GM21717 (cell line): ENCODE results near the gene KRTAP5-2.
A peak's percentile ranks its signal among the peaks of the same experiment; 100 is the strongest.
"Not testable (repeated sequence)": the region's sequence is repeated elsewhere in the genome, so short reads cannot be mapped to it uniquely, and the experiment has no call there.

Source experiments
- ATAC-seq: cut with Tn5 transposase; IDR thresholded peaks from one replicate; pipeline ENCODE4 v1.9.1; 2021; ENCODE audit warnings: mild to moderate bottlenecking, moderate library complexity; ENCODE audit not compliant: unreplicated experiment

KRTAP5-2 gene

DNA sequence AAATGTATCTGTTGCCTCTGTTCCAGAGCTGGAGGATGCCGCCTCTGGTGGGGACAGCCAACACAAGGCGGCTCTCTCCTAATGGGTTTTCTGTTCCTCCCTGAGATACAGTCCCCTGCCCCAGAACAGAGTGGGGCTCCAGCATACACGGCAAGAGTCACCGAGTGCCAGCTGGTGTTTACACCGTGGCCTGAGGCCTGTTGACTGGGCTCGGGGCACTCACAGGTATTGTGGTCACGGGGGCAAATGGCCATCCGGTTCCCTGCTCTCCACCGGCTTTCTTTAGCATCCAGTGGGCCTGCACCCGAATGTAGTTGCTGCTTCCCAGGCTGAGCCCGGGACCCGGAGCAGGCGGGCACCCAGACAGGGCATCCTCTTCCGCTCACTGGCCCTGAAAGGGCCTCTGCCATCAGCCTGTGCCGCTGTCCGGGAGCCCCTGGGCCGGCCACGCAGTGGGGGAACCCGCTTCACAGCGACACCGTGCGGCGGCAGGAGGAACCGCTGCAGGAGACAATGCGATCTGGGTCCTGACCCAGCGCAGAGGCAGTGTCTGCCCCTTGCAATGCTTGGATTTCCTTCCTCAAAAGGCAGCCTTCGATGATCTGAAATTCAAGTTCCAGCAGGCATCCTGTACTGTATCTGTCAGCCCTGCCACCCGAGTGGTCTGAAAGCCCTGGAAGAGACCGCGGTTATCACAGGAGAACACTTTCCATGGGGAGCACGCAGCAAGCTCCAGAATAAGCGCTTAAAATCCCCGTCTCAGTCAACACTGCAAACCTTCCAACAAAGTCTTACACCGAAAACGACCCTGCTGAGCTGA lies 30.6 kb upstream of the KRTAP5-2 start:
- no peak for ATAC-seq

DNA sequence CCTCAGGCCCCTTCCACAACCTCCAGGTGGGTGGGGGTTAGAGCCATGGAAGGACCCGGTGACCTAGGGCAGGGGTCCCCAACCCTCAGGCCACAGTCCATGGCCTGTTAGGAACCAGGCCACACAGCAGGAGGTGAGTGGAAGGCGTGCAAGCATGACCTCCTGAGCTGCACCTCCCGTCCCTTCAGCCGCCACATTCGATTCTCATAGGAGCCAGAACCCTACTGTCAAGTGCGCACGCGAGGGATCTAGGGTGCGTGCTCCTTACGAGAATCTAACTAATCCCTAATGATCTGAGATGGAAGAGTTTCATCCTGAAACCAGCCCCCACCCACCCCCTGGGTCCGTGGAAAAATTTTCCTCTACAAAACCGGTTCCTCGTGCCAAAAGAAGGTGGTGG lies 27.4 kb upstream of the KRTAP5-2 start:
- no peak for ATAC-seq

DNA sequence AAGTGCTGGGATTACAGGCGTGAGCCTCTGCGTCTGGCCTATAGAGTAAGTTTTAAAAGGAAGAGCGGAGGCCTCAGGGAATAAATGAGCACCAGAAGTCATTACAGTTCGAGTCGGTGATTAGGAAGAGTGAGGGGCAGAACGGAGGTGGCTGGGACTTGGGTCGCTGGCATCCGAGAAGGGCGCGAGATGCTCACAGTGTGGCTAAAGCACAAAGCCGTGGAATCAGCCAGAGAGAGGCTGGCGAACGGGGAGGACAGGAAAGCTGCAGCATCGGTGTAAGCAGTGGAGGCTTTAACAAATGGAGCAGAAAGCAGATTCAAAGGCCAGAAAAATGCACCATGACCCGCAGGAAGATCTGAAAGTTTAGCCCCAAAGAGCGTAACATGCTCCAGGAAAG lies 26.5 kb upstream of the KRTAP5-2 start:
- ATAC-seq, result no peak

DNA sequence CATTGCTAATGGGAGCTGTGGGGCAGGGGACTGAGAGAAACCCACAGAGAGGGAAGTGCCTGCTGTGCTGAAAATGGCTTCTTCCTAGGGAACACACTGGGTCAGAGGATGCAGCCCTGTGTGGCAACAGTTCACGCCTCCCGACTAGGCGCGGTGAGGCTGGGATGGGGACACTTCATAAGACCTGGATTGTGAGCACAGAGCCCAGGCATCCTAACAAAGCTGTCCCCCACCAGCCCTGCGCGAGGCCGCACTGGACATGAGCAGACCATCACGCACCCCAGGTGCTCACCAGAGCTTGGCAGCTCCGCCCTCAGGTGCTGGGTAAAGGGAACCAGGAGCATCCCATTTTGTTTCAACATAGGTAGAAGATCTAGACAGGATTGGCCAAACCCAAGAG lies 25.6 kb upstream of the KRTAP5-2 start:
- no peak for ATAC-seq

DNA sequence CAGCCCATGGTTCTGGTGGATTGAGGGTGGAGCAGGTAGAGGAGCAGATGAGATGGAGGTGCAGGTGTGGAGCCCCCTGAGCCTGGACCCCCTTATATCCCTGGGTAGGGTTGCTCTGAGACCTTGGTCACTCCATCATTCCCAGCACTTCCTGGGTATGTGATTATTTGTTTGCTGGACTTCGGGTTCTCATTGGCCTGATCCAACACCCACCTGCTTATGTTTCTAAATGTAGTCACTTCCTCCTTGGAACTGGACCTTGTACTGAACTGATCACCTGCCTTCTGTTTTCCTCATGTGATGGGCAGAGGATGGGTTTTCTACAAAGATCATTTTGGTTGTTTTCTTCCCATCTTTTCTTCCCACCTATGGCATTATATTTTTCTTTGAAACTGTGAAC lies 24.0 kb upstream of the KRTAP5-2 start, which contains the start of gene KRTAP5-4:
KRTAP5-4 (minus strand) TSS at position 53 of the 400 bp plus-strand sequence; CDS start at position 8, 45 bp downstream.
- ATAC-seq, result no peak

DNA sequence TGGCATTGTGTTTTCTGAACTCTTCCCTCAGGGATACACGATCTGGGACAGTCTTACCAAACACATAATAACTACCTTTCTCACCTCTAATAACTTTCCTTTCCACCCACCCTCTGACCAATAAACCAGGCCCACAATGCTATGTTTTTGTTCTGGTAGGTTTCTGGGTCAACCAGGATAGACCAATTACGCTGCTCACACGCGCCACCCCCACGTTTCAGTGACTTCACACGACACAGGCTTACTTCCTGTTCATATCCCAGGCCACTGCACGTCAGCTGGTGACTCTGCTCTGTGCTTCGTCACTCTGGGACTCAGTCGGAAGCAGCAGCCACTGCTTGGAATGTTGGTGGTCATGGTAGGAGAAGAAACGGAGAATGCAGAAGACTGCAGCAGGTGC lies 21.4 kb upstream of the KRTAP5-2 start:
- no peak for ATAC-seq

DNA sequence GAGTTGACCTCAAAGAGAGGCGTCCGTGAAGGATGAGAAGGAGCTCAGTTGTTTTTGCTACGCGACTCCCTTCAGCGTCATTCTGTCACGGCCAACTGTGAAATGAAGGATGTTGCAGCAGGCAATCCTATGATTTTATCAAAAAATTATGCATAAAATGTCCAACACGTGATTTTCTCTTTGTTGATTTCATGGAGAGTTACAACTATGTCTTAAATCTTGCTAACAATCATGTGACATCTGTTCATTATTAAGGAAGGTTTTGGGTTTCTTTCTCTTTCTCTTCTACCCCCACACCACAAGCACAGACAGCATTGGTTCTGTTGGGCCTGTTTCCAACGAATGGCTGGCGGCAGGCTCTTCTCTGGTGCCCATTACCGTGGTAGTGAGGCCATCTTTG lies 20.1 kb upstream of the KRTAP5-2 start:
- no peak for ATAC-seq

DNA sequence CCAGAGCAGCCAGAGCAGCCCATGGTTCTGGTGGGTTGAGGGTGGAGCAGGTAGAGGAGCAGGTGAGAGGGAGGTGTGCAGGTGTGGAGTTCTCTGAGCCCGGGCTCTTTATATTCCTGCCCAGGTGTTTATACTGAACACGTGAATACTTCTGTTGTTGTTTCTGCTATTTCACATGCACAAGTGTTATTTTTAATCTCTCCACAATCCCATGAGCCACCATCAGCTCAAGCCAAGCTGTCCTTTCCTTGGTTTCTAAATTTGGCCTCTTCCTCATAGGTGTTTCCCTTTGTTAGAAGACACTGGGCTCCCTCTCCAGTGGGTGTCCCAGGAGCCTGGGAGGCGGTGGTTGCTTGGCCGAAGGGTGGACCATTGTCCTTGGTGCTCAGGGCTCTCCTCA lies 10.3 kb upstream of the KRTAP5-2 start, which contains the start of gene KRTAP5-3:
KRTAP5-3 (minus strand) TSS at position 101 of the 400 bp plus-strand sequence; CDS start at position 23, 78 bp downstream.
- ATAC-seq, result no peak

DNA sequence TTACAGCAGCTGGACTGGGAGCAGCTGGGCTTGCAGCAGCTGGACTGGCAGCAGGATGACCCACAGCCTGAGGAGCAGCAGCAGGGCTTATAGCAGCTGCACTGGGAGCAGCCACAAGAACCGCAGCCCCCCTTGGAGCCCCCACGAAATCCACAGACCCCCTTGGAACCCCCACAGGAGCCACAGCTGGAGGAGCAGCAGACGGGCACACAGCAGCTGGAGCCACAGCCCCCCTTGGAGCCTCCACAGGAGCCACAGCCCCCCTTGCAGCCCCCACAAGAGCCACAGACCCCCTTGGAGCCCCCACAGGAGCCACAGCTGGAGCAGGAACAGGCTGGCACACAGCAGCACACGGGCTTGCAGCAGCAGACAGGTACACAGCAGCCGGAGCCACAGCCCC lies 9.8 kb upstream of the KRTAP5-2 start:
- ATAC-seq, result not testable (repeated sequence)

DNA sequence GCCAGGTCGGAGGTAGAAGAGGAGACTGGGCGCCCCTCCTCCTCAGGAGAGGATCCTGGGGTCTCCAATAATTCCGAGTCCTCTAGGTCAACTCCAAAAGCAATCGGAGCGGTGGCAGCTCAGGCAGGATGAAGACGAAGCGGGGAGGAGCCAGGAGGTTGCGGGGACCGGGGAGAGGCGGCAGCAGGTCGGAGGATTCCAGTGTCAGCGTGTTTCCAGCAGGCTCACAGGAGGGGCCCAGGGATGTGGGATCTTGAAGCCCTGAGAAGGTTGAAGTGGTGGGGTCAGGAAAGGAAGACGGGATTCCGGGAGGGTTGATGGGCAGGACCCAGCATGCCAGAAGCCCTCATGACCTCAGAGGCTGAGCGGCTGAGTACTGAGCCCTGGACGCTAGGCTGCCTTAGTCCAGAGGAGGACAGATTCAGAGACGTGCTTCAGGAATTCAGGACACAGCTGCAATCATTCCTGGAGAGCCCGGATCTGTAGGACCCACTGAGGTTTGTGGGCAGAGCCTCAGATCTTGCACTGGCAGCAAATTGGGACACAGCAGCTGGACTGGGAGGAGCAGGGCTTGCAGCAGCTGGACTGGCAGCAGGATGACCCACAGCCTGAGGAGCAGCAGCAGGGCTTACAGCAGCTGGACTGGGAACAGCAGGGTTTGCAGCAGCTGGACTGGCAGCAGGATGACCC lies 9.2 kb upstream of the KRTAP5-2 start:
- ATAC-seq, result not testable (repeated sequence)

DNA sequence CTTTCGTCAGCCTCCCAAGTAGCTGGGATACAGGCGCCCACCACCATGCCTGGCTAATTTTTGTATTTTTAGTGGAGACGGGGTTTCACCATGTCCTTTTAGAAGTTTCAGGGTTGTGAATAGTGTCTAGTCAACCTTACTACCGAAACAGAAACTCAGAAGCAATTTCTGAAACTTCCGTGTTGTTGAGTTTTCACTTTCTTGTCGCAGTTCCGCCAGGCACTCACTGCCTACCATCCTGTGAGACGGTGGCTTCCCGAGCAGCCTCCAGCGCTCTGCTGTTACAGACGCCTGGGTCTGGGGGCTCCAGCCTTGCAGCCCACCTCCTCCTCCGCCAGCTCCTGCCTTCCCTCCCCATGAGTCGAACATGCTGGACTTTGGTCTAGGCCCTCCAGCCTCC lies 7.8 kb upstream of the KRTAP5-2 start:
- ATAC-seq, result peak; percentile 95

DNA sequence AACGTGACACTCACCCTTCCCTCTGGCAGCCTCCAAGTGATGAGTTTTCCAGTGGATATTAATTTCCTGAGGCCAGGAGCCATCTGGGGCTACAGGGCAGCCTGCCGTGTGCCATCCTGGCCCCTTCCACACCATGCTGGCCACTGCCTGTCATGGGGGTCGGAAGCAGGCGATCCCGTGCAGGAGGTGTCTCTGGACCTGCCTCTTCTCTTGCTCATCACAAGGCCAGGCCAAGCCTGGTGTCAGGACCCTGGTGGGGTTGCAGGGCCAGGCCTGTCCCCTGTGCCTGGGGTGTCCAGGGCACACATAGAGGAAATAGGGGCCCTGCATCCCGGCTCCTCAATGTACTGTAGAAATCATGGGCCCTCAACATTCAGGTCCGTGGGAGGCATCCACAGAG lies 6.6 kb upstream of the KRTAP5-2 start:
- ATAC-seq, result no peak

DNA sequence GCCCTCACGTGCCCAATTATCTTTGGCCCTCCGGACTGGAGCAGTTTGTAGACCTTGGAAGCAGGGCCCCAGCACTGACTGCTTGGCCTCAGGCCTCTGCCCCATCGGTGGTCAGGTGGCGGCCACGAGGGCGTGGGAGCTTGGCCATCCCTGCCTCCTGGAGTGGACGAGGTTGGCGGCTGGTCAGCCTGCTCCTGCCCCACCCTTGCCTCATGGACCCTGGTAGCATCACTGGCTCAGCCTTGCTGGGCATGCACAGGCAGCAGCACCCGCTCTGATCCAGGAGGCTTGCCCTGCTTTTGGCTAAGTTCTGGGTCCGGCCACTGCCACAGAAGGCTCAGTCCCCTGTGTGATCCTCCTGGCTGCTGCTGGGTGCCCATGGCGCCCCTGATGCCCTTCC lies 6.1 kb upstream of the KRTAP5-2 start:
- no peak for ATAC-seq

DNA sequence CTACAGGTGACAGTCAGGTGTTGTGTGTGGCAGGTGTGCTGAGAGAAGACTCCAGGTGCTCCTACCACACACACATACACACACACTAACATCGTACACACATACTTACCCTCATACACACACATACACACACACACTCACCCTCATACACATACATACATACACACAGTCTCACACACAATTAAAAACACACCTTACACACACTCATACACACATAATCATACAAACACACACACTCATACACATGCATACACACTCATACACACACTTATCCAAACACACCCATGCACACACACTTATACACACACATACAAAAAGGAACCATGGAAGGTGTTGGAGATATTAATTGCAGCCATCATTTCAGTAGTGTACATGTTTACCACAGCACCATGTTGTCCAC lies 5.5 kb upstream of the KRTAP5-2 start:
- ATAC-seq, result no peak

DNA sequence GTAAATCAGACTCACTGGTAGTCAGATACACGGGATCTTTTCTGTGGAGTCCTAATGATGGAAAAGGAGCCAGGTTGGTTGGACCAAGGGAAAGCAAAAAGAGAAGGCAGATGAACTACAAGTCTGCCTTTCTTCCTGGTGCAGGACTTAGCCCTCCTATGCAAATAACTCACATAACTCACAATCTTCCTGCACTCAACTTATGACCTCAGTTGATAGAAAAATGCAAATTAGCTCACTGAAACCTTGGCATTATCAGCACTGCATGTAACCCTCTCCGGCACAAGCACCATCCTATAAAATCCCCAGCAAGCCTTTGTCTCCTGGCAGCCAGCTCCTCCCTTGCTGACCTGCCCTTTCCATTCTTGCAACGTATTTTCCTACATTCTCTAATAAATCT lies 3.6 kb upstream of the KRTAP5-2 start:
- not testable (repeated sequence) for ATAC-seq

DNA sequence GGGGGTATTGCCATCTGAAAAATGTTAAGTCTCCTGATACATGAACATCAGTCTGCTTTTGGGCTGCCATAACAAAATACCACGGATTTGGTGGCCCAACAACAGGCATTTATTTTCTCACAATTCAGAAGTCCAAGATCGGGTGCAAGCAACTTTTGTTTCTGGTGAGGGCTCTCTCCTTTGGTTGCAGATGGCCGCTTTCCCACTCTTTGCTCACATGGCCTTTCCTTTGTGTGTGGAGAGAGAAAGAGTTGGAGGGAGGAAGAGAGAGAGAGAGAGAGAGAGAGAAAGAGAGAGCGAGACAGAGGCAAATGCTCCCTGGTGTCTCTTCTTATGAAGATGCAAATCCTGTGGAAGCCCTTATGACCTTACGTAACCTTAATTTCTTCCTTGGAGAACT lies 2.5 kb upstream of the KRTAP5-2 start:
- no peak for ATAC-seq

DNA sequence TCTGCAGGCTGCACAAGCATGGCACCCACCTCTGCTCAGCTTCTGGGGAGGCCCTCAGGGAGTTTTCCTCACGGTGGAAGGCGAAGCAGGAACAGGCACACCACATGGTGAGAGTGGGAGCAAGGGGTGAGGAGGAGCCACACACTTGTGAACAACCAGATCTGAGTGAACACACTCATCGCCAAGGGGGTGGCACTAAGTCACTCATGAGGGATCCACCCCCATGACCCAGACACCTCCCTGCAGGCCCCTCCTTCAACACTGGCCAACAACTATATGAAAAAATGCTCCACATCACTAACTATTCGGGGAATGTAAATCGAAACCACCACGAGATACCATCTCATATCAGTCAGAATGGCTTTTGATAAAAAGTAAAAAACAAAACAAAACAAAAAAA lies 722 bp upstream of the KRTAP5-2 start:
- no peak for ATAC-seq

DNA sequence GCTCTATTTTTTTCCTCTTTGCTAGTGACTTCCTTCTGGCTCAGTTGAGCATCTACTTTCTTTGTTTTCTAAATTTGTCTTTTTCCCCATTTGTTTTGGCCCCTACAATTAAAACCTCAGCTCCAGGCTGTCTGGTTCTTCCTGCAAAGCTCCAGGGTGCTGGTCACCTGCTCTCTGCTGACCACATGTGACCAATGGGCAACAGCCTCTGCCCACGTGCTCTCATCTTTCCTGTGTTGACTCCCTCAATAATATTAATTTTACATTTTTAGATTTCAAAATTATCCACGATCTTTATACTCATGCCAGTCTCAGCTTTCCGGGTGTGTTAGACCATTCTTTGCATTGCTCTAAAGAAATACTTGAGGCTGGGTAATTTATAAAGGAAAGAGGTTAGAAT lies 312 bp upstream of the KRTAP5-2 start:
- not testable (repeated sequence) for ATAC-seq

DNA sequence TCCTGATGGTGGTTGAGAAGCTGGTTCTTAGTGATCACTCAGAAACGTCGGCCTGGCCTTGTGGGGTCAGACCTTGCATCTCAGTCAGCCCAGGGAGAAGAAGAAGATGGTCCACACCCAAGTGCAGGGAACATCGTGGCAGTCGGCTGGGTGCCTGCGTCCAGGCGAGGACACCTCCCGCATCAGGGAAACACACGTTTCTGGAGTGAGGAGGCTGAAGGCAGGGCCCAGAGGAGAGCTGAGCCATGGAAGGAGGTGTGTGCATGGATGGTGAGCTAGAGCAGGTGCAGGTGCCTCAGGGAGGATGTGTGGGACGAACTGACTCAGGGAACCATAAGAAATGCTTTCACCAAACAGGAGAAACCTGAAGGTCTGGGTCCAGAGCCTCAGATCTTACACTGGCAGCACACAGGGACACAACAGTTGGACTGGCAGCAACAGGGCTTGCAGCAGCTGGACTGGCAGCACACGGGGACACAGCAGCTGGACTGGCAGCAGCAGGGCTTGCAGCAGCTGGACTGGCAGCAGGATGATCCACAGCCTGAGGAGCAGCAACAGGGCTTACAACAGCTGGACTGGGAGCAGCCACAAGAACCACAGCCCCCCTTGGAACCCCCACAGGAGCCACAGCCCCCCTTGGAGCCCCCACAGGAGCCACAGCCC lies 632 bp downstream of the KRTAP5-2 start:
- ATAC-seq, result no peak

DNA sequence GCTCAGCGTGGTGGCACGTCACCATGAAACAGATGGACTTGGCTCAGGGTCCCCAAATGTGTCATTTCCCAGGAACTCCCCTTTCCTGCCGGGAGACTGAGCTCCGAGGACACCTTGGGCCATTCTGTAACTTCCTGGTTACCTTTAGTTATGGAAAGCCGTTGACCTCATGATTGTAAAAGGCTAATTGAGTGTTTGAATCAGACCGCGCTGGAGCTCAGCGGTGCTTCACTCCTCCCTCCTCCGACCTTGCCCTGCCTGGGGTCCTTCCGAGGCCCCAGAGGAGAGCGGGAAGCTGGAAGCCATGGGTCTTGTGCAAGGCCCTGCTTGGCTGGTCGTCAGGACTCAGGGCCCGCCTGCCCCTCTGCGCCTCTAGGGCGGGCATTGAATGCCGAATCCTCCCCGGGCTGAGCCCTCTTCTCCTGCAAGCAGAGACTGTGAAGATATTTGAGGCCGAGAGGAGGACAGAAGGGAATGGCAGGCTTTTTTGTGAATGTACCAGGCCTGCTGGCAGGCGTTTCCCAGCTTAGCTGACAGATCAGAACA lies 1.4 kb downstream of the KRTAP5-2 start:
- not testable (repeated sequence) for ATAC-seq

DNA sequence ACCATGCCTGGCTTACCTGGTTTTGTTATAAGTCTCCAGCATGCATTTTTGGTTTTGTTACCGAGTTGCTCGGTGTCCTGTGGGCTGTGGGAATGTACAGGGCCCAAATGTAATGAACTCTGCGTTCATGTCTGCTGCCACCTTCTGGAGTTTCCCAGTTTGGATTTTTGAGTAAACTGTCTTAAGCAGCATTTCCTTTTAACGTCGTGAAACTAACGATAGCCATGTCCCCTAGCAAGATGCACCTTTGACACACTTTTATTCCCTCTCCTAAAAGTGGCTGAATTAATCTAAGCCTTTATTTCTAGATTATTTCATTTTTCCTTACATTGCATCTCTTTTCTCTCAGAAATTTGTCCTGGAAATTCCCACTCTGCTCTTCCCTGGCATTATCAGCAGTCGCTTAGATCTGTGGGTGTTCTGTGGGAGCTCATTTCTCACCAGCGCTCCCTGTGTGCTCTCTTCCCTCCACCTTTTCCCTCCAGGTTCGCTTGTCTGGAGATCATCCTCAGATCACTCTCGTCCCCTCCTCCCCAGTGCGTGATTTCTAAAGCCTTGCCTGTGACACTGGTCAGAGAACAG lies 2.0 kb downstream of the KRTAP5-2 start:
- not testable (repeated sequence) for ATAC-seq
